ENCODE data around the gene PLCL1.
A peak's percentile ranks its signal among the peaks of the same experiment; 100 is the strongest.
"Not testable (repeated sequence)": the region's sequence is repeated elsewhere in the genome, so short reads cannot be mapped to it uniquely, and the experiment has no call there.

Gene PLCL1

GRCh38 chr2:197993830-197994229, 189.4 kb downstream of the PLCL1 start:
- no peak for DNase-seq (ENCODE audit: low read depth in 4 of 4, low spot score in 1 of 4)

GRCh38 chr2:197994751-197995150, 190.4 kb downstream of the PLCL1 start:
- DNase-seq (ENCODE audit: low read depth in 4 of 4, low spot score in 1 of 4): no peak

- no peak for DNase-seq (ENCODE audit: low read depth in 4 of 4, low spot score in 1 of 4)
Observed at GRCh38 chr2:197996583-197996982, 192.2 kb downstream of the PLCL1 start.

- no peak for DNase-seq (ENCODE audit: low read depth in 4 of 4, low spot score in 1 of 4)
Observed at GRCh38 chr2:197997083-197997541, 192.7 kb downstream of the PLCL1 start.

- no peak for DNase-seq (ENCODE audit: low read depth in 4 of 4, low spot score in 1 of 4)
Observed at GRCh38 chr2:197998702-197999101, 194.3 kb downstream of the PLCL1 start.

- DNase-seq (ENCODE audit: low read depth in 4 of 4, low spot score in 1 of 4): no peak
Observed at GRCh38 chr2:198000417-198000816, 196.0 kb downstream of the PLCL1 start.

GRCh38 chr2:198004173-198004572, 199.8 kb downstream of the PLCL1 start:
- DNase-seq (ENCODE audit: low read depth in 4 of 4, low spot score in 1 of 4): no peak

GRCh38 chr2:198004921-198005829, 200.8 kb downstream of the PLCL1 start:
- DNase-seq (ENCODE audit: low read depth in 4 of 4, low spot score in 1 of 4): peak in 2 of 4 experiments; percentile 18 to 29

GRCh38 chr2:198006733-198007132, 202.3 kb downstream of the PLCL1 start:
- DNase-seq (ENCODE audit: low read depth in 4 of 4, low spot score in 1 of 4): no peak

- no peak for DNase-seq (ENCODE audit: low read depth in 4 of 4, low spot score in 1 of 4)
Observed at GRCh38 chr2:198008230-198008629, 203.8 kb downstream of the PLCL1 start.

GRCh38 chr2:198012025-198012424, 207.6 kb downstream of the PLCL1 start:
- DNase-seq (ENCODE audit: low read depth in 4 of 4, low spot score in 1 of 4): no peak

GRCh38 chr2:198016243-198016642, 211.8 kb downstream of the PLCL1 start:
- DNase-seq (ENCODE audit: low read depth in 4 of 4, low spot score in 1 of 4): no peak

- DNase-seq (ENCODE audit: low read depth in 4 of 4, low spot score in 1 of 4): no peak
Observed at GRCh38 chr2:198017068-198017467, 212.7 kb downstream of the PLCL1 start.

GRCh38 chr2:198028955-198029354, 224.6 kb downstream of the PLCL1 start:
- no peak for DNase-seq (ENCODE audit: low read depth in 4 of 4, low spot score in 1 of 4)

GRCh38 chr2:198029576-198029975, 225.2 kb downstream of the PLCL1 start:
- DNase-seq (ENCODE audit: low read depth in 4 of 4, low spot score in 1 of 4): not testable (repeated sequence)

- no peak for DNase-seq (ENCODE audit: low read depth in 4 of 4, low spot score in 1 of 4)
Observed at GRCh38 chr2:198033626-198034025, 229.2 kb downstream of the PLCL1 start.

GRCh38 chr2:198036029-198036879, 231.9 kb downstream of the PLCL1 start:
- DNase-seq (ENCODE audit: low read depth in 4 of 4, low spot score in 1 of 4): no peak

- no peak for DNase-seq (ENCODE audit: low read depth in 4 of 4, low spot score in 1 of 4)
Observed at GRCh38 chr2:198040835-198041234, 236.4 kb downstream of the PLCL1 start.

- no peak for DNase-seq (ENCODE audit: low read depth in 4 of 4, low spot score in 1 of 4)
Observed at GRCh38 chr2:198042189-198042588, 237.8 kb downstream of the PLCL1 start.

- DNase-seq (ENCODE audit: low read depth in 4 of 4, low spot score in 1 of 4): no peak
Observed at GRCh38 chr2:198044777-198045176, 240.4 kb downstream of the PLCL1 start.

GRCh38 chr2:198045227-198045626, 240.8 kb downstream of the PLCL1 start:
- no peak for DNase-seq (ENCODE audit: low read depth in 4 of 4, low spot score in 1 of 4)

GRCh38 chr2:198052741-198053140, 248.3 kb downstream of the PLCL1 start:
- no peak for DNase-seq (ENCODE audit: low read depth in 4 of 4, low spot score in 1 of 4)
